ENCODE data around the gene COL23A1.

The COL23A1 gene

DNA sequence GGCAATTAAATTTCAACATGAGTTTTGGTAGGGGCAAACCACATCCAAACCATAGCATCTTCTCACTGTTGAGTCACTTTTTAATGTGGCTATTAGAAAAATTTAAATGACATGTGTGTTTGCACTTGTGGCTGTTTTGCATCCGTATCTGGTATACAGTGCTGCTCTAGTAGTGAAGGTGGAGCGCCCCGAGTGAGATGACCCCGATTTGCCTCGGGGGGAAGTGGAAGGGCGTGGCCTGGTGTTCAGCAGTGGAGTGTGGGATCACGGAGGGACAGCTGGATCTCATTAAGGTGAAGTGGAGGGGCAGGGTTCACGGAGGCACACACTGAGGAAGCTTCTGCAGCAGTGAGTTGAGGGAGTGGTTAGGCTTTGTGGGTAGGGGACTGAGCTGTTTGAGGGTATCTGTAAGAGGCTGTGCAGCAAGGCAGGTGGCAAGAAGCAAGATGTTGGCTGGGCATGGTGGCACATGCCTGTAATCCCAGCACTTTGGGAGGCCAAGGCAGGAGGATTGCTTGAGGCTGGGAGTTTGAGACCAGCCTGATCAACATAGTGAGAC lies 396.9 kb downstream of the COL23A1 start:
- no peak for DNase-seq (ENCODE audit: low read depth in 2 of 2)

DNA sequence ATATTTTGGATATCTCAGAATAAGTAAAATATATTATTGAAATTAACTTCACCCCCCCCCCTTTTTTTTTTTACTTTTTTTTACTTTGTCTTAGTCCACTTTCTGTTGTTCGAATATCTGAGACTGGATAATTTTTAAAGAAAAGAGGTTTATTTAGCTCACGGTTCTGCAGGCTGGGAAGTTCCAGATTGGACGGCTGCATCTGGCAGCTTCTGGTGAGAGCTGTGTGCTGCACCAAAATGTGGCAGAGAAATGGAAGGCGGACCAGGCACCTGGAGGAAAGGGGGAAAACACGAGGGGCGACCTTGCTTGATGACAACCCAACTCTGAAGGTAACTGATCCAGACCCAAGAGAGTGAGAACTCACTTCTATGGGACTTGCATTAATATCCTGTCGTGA lies 397.4 kb downstream of the COL23A1 start:
- no peak for DNase-seq (ENCODE audit: low read depth in 2 of 2)

DNA sequence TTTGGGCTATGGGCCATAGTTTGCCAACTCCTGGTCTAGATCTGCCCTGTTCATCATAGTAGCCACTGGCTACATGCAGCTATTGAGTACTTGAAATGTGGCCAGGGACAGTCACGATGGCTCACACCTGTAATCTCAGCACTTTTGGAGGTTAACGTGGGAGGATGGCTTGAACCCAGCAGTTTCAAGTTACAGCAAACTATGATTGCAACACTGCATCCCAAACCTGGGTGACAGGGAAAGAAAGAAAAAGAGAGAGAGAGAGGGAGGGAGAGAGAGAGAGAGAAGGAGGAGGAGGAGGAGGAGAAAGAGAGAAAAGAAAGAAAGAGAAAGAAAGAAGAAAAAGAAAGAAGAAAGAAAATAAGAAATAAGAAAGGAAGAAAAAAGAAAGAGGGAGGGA lies 397.9 kb downstream of the COL23A1 start:
- no peak for DNase-seq (ENCODE audit: low read depth in 2 of 2)

DNA sequence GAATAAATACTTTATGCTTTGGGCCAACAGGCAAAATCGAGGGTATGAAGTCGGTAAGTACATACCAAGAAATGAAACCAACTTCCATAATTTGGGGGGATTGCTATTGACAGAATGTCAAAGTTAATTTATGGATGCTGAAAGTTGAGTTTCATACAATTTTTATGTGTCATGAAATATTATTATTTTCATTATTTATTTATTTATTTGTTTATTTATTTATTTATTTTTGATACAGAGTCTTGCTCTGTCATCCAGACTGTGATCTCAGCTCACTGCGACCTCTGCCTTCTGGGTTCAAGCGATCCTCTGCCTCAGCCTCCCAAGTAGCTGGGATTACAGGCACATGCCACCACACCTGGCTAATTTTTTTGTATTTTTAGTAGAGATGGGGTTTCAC lies 398.5 kb downstream of the COL23A1 start:
- no peak for DNase-seq (ENCODE audit: low read depth in 2 of 2)

DNA sequence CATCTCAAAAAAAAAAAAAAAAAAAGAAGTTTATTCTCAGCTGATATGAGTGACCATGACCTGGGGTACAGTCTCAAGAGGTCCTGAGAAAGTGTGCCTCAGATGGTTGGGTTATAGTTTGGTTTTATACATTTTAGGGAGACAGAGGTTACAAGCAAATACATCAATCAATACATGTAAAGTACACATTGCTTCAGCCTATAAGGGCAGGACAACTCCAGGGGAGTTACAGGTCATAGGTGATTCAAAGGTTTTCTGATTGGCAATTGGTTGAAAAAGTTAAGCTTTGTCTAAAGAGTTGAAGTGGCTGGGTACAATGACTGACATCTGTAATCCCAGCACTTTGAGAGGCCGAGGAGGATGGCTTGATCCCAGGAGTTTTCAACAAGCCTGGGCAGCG lies 400.8 kb downstream of the COL23A1 start:
- no peak for DNase-seq (ENCODE audit: low read depth in 2 of 2)

Data from stimulated activated CD8-positive, alpha-beta memory T cell treated with anti-CD3 and anti-CD28 coated beads, Interleukin-15, amount 100 ng/mL, for 4 hours (primary cell).